T-helper 17 cell (primary cell): ENCODE measurements around the gene TSEN2. TPM values are rescaled to one million over a fixed set of nuclear protein-coding genes. Genes with fewer than 3 reads are reported as not detected.
"Not testable (repeated sequence)": the region's sequence is repeated elsewhere in the genome, so short reads cannot be mapped to it uniquely, and the experiment has no call there.

Experiments
- ATAC-seq: fragments of 150-1000 bp; cut with Tn5 transposase; 2 replicates; pipeline ENCODE4 v1.10.0; 2021; ENCODE audit warnings: mild to moderate bottlenecking, moderate library complexity
- DNase-seq, 3 donors: peaks; one replicate each; pipeline versions ENCODE4 v3.0.0 to v3.0.0-alpha.2; 2020 to 2021
- H3K9me3 ChIP-seq: one replicate; pipeline ENCODE4 v1.7.0; 2013; ENCODE audit warnings: low read length, mild to moderate bottlenecking; ENCODE audit not compliant: control insufficient read depth, poor library complexity, severe bottlenecking
- H3K27ac Mint-ChIP-seq: one replicate; pipeline ENCODE4 v1.8.0; 2022; ENCODE audit warnings: mild to moderate bottlenecking, moderate library complexity, mixed read lengths
- H3K27me3 Mint-ChIP-seq: one replicate; pipeline ENCODE4 v1.8.0; 2022; ENCODE audit warnings: mixed read lengths
- H3K36me3 Mint-ChIP-seq: one replicate; pipeline ENCODE4 v1.8.0; 2022; ENCODE audit warnings: low read depth, mixed read lengths
- H3K4me1 Mint-ChIP-seq: one replicate; pipeline ENCODE4 v1.8.0; 2022; ENCODE audit warnings: mild to moderate bottlenecking, mixed read lengths
- H3K4me3 Mint-ChIP-seq: one replicate; pipeline ENCODE4 v1.8.0; 2022; ENCODE audit warnings: mild to moderate bottlenecking, moderate library complexity, mixed read lengths
- total RNA-seq, 4 donors: library from RNA in 2 of 4; stranded (reverse) in 2 of 4; gene quantifications; one replicate each; pipeline ENCODE4 v1.2.3 and lab custom pipeline; 2022 to 2026

The TSEN2 gene
- total RNA-seq, 2 donors from 2014 or later: 9.1 to 12.5 TPM

GRCh38 chr3:12457380-12457779 is 26.9 kb upstream of the TSEN2 start:
- not testable (repeated sequence) for H3K4me3 Mint-ChIP-seq, H3K9me3 ChIP-seq, DNase-seq, H3K27ac Mint-ChIP-seq, H3K4me1 Mint-ChIP-seq, H3K36me3 Mint-ChIP-seq, ATAC-seq, H3K27me3 Mint-ChIP-seq

- Mint-ChIP-seq H3K36me3 (no peaks in the 10 kb centered on the region), H3K4me3 (no peak overlapping the region), H3K27me3 (no peaks in the 10 kb centered on the region), H3K27ac (no peak overlapping the region), H3K4me1 (peaks cover 6% of the 10 kb centered on the region)
- no peaks in the 10 kb centered on the region for H3K9me3 ChIP-seq
- DNase-seq (no peak), ATAC-seq (no peak)
Measured at GRCh38 chr3:12458901-12459300, 25.4 kb upstream of the TSEN2 start.

GRCh38 chr3:12460127-12460526 is 24.2 kb upstream of the TSEN2 start:
- Mint-ChIP-seq H3K4me1 (peaks cover 11% of the 10 kb centered on the region), H3K27ac (no peak overlapping the region), H3K27me3 (no peaks in the 10 kb centered on the region), H3K36me3 (no peaks in the 10 kb centered on the region), H3K4me3 (no peak overlapping the region)
- DNase-seq (no peak), ATAC-seq (no peak)
- H3K9me3 ChIP-seq: no peaks in the 10 kb centered on the region

GRCh38 chr3:12461097-12461649 is 23.1 kb upstream of the TSEN2 start:
- Mint-ChIP-seq H3K4me3 (no peak overlapping the region), H3K4me1 (peaks cover 11% of the 10 kb centered on the region), H3K27me3 (no peaks in the 10 kb centered on the region), H3K27ac (no peak overlapping the region), H3K36me3 (no peaks in the 10 kb centered on the region)
- ATAC-seq (no peak), DNase-seq (no peak)
- no peaks in the 10 kb centered on the region for H3K9me3 ChIP-seq

- Mint-ChIP-seq H3K27me3 (no peaks in the 10 kb centered on the region), H3K4me1 (peaks cover 14% of the 10 kb centered on the region), H3K4me3 (no peak overlapping the region), H3K27ac (peak overlapping the region; percentile 62), H3K36me3 (no peaks in the 10 kb centered on the region)
- H3K9me3 ChIP-seq: no peaks in the 10 kb centered on the region
- DNase-seq (no peak), ATAC-seq (peak; percentile 58)
Measured at GRCh38 chr3:12462159-12462947, 21.9 kb upstream of the TSEN2 start.

GRCh38 chr3:12463686-12464085 is 20.6 kb upstream of the TSEN2 start:
- Mint-ChIP-seq H3K36me3 (no peaks in the 10 kb centered on the region), H3K27ac (no peak overlapping the region), H3K4me3 (no peak overlapping the region), H3K4me1 (peaks cover 14% of the 10 kb centered on the region), H3K27me3 (peaks cover 4% of the 10 kb centered on the region)
- DNase-seq (no peak), ATAC-seq (no peak)
- H3K9me3 ChIP-seq: no peaks in the 10 kb centered on the region

- H3K4me3 Mint-ChIP-seq: no peak overlapping the region
- peaks cover 14% of the 10 kb centered on the region for H3K4me1 Mint-ChIP-seq
- no peaks in the 10 kb centered on the region for H3K9me3 ChIP-seq
- peaks cover 4% of the 10 kb centered on the region for H3K27me3 Mint-ChIP-seq
- no peak for DNase-seq
- H3K27ac Mint-ChIP-seq: peak overlapping the region; percentile 44
- no peak for ATAC-seq
- no peaks in the 10 kb centered on the region for H3K36me3 Mint-ChIP-seq
Measured at GRCh38 chr3:12464181-12464580, 20.1 kb upstream of the TSEN2 start.

- H3K27me3 Mint-ChIP-seq: peaks cover 4% of the 10 kb centered on the region
- H3K9me3 ChIP-seq: no peaks in the 10 kb centered on the region
- H3K4me3 Mint-ChIP-seq: no peak overlapping the region
- peaks cover 14% of the 10 kb centered on the region for H3K4me1 Mint-ChIP-seq
- ATAC-seq (no peak), DNase-seq (no peak)
- no peaks in the 10 kb centered on the region for H3K36me3 Mint-ChIP-seq
- H3K27ac Mint-ChIP-seq: peak overlapping the region; percentile 68
Measured at GRCh38 chr3:12465151-12465835, 19.0 kb upstream of the TSEN2 start.

- H3K27me3 Mint-ChIP-seq: peaks cover 4% of the 10 kb centered on the region
- ATAC-seq: no peak
Measured at GRCh38 chr3:12465836-12466225, 18.4 kb upstream of the TSEN2 start.

GRCh38 chr3:12467746-12468145 is 16.5 kb upstream of the TSEN2 start:
- DNase-seq (no peak), ATAC-seq (no peak)
- Mint-ChIP-seq H3K36me3 (no peaks in the 10 kb centered on the region), H3K4me3 (no peak overlapping the region), H3K27me3 (peaks cover 9% of the 10 kb centered on the region), H3K4me1 (peaks cover 22% of the 10 kb centered on the region), H3K27ac (no peak overlapping the region)
- no peaks in the 10 kb centered on the region for H3K9me3 ChIP-seq

More at GRCh38 chr3:12465836-12466225, 18.4 kb upstream of the TSEN2 start:
- peaks cover 13% of the 10 kb centered on the region for H3K4me1 Mint-ChIP-seq
- H3K27ac Mint-ChIP-seq: peak overlapping the region; percentile 68
- H3K9me3 ChIP-seq: no peaks in the 10 kb centered on the region
- DNase-seq: no peak
- no peaks in the 10 kb centered on the region for H3K36me3 Mint-ChIP-seq
- H3K4me3 Mint-ChIP-seq: no peak overlapping the region

- peaks cover 9% of the 10 kb centered on the region for H3K27me3 Mint-ChIP-seq
- ATAC-seq (no peak), DNase-seq (no peak)
- H3K9me3 ChIP-seq: no peaks in the 10 kb centered on the region
- no peak overlapping the region for H3K4me3 Mint-ChIP-seq
- H3K36me3 Mint-ChIP-seq: no peaks in the 10 kb centered on the region
- H3K4me1 Mint-ChIP-seq: peaks cover 26% of the 10 kb centered on the region
- H3K27ac Mint-ChIP-seq: no peak overlapping the region
Measured at GRCh38 chr3:12468276-12468675, 16.0 kb upstream of the TSEN2 start.

GRCh38 chr3:12468757-12469156 is 15.5 kb upstream of the TSEN2 start:
- Mint-ChIP-seq H3K27ac (peak overlapping the region; percentile 27), H3K36me3 (no peaks in the 10 kb centered on the region), H3K27me3 (peaks cover 9% of the 10 kb centered on the region), H3K4me3 (no peak overlapping the region), H3K4me1 (peaks cover 26% of the 10 kb centered on the region)
- DNase-seq (no peak), ATAC-seq (no peak)
- no peaks in the 10 kb centered on the region for H3K9me3 ChIP-seq

- ATAC-seq: not testable (repeated sequence)
Measured at GRCh38 chr3:12469222-12469621, 15.1 kb upstream of the TSEN2 start.

More at GRCh38 chr3:12469222-12469621, 15.1 kb upstream of the TSEN2 start:
- H3K27me3 Mint-ChIP-seq, H3K9me3 ChIP-seq, DNase-seq, H3K4me3 Mint-ChIP-seq, H3K36me3 Mint-ChIP-seq: not testable (repeated sequence)
- Mint-ChIP-seq H3K27ac (peak overlapping the region; percentile 27), H3K4me1 (peaks cover 23% of the 10 kb centered on the region)
